ENCODE measurements around the gene VPS13C.

DNA sequence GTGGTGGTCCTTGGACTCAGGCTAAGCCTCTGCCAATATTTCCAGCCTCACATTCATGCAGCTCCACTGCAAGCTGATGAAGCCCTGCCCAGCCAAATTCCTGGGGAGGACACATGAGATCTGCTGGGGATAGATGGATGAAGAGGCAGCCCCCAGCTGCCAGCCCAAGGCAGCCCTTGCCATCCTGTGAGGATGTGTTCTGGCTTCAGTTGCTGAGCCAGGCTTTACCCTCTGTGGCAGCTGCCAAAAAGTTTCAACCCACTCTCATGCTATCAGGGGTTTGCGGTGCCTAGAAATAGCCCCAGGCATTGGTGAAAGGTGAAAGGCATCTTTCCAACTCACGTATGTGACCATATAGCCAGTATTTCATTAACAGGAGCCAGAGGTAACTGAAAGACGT, 44.2 kb upstream of the VPS13C start:
- TF ChIP-seq TAF1 (IDR thresholded peaks at IDR 0.05; ENCODE audit: borderline replicate concordance, insufficient read depth, low read length) (no peak), POLR2AphosphoS5 (IDR thresholded peaks at IDR 0.05; ENCODE audit: low read depth, low read length) (no peak)

Data from PFSK-1 (cell line).